HepG2 (cell line): Measurements from ENCODE around the gene CEBPA. TPM values are rescaled to one million over a fixed set of nuclear protein-coding genes. Genes with fewer than 3 reads are reported as not detected.

Experiments
- ATAC-seq: fragments of 200-7000 bp; cut with Tn5 transposase; 3 replicates; pipeline ENCODE4 v1.9.1; 2020; ENCODE audit warnings: mild to moderate bottlenecking, moderate library complexity
- BruUV-seq: library from RNA; stranded (reverse); fragments of 400-500 nt; replicated peaks from 2 replicates; lab custom pipeline; 2021; lab: Mats Ljungman, UMichigan
- CTCF ChIA-PET: fragments of 300-600 bp; formaldehyde crosslinking; extraction: SDS; loops from one replicate; lab custom pipeline; 2021; ENCODE audit warnings: low total read pairs, inconsistent platforms, low intra/inter-chr PET ratio; lab: Yijun Ruan, JAX
- POLR2A ChIA-PET: fragments of 350-600 bp; sonication (Branson Sonifier 250); formaldehyde crosslinking; loops from one replicate; lab custom pipeline; 2020; ENCODE audit warnings: antibody characterized with exemption, inconsistent platforms; lab: Yijun Ruan, JAX
- DNase-seq: peaks from one replicate; pipeline ENCODE4 v3.0.0-alpha.2; 2015; ENCODE audit warnings: low spot score
- FAIRE-seq: peaks from 3 replicates; lab custom pipeline; 2011; peaks lifted over from hg19 to GRCh38; lab: Jason Lieb, UNC
- H2AFZ ChIP-seq: one replicate; pipeline ENCODE4 v1.6.1; 2011; ENCODE audit warnings: low read length, inconsistent platforms
- H3K27ac ChIP-seq: fragments of 300-600 bp; 3 replicates; pipeline ENCODE4 v1.8.0; 2011; ENCODE audit warnings: mixed run types, mild to moderate bottlenecking, mixed read lengths, low read length, inconsistent platforms; ENCODE audit not compliant: insufficient read depth; ENCODE audit errors: extremely low read length
- H3K27me3 ChIP-seq, 2 experiments: fragments of 200-600 bp in 1 of 2; 2 replicates in 1 of 2; 3 replicates in 1 of 2; pipeline versions ENCODE4 v1.6.0 to v1.8.0; 2011; ENCODE audit warnings: low read length in 2 of 2, mild to moderate bottlenecking in 2 of 2, moderate library complexity in 2 of 2, inconsistent platforms in 1 of 2; ENCODE audit not compliant: insufficient read depth in 2 of 2, control insufficient read depth in 1 of 2
- H3K36me3 ChIP-seq, 2 experiments: fragments of 200-600 bp in 1 of 2; replicated peaks in 1 of 2; 2 replicates in 1 of 2; 3 replicates in 1 of 2; pipeline versions ENCODE4 v1.5.1 to v1.8.0; 2011; ENCODE audit warnings: low read length in 2 of 2, inconsistent platforms in 1 of 2; ENCODE audit not compliant: insufficient read depth in 2 of 2, control insufficient read depth in 1 of 2
- H3K4me1 ChIP-seq: 2 replicates; pipeline ENCODE4 v1.5.1; 2012; ENCODE audit warnings: low read length, inconsistent platforms; ENCODE audit not compliant: insufficient read depth
- H3K4me2 ChIP-seq: 2 replicates; pipeline ENCODE4 v1.6.0; 2011; ENCODE audit warnings: low read depth, low read length, inconsistent platforms
- H3K4me3 ChIP-seq, 3 experiments: fragments of 200-600 bp in 1 of 3; sonication (generic), shearing (Covaris generic) in 1 of 3; replicated peaks in 1 of 3; 2 replicates each; pipeline ENCODE4 v1.5.1; 2011 to 2016; ENCODE audit warnings: low read length in 3 of 3, inconsistent platforms in 2 of 3, low read depth in 2 of 3, mild to moderate bottlenecking in 2 of 3, control low read depth in 1 of 3, mixed read lengths in 1 of 3; ENCODE audit not compliant: insufficient read depth in 1 of 3
- H3K79me2 ChIP-seq: one replicate; pipeline ENCODE4 v1.6.1; 2011; ENCODE audit warnings: low read length, inconsistent platforms; ENCODE audit not compliant: insufficient read depth
- H3K9ac ChIP-seq: 2 replicates; pipeline ENCODE4 v1.6.0; 2011; ENCODE audit warnings: mild to moderate bottlenecking, low read depth, low read length, inconsistent platforms; ENCODE audit not compliant: insufficient read depth
- H3K9me3 ChIP-seq: 2 replicates; pipeline ENCODE4 v1.5.1; 2012; ENCODE audit warnings: mild to moderate bottlenecking, low read length
- H4K20me1 ChIP-seq: 2 replicates; pipeline ENCODE4 v1.6.0; 2011; ENCODE audit warnings: inconsistent platforms, mild to moderate bottlenecking, low read length, moderate library complexity; ENCODE audit not compliant: insufficient read depth
- ATF1 ChIP-seq: IDR thresholded peaks from 2 replicates; pipeline ENCODE4 v1.6.1; 2016; ENCODE audit warnings: mild to moderate bottlenecking, control low read depth
- ATM ChIP-seq: fragments of 450-650 bp; IDR thresholded peaks from 2 replicates; pipeline ENCODE4 v1.7.1; 2017; ENCODE audit warnings: mild to moderate bottlenecking, borderline replicate concordance
- GPN1 ChIP-seq: sonication (generic); formaldehyde crosslinking; IDR thresholded peaks from 2 replicates; pipeline ENCODE4 v1.5.1; 2020; ENCODE audit warnings: missing genetic modification reagents, borderline replicate concordance
- KLF15 ChIP-seq: sonication (generic); formaldehyde crosslinking; IDR thresholded peaks from 2 replicates; pipeline ENCODE4 v1.8.1; 2023; ENCODE audit warnings: borderline replicate concordance, mild to moderate bottlenecking, inconsistent platforms, missing genetic modification reagents, mixed read lengths
- NR2F6 ChIP-seq, 2 experiments: IDR thresholded peaks; 2 replicates each; pipeline ENCODE4 v1.6.1; 2016; ENCODE audit warnings: antibody characterized with exemption in 1 of 2, mild to moderate bottlenecking in 1 of 2
- SKIL ChIP-seq: sonication (generic); formaldehyde crosslinking; IDR thresholded peaks from 2 replicates; pipeline ENCODE4 v1.8.0; 2022; ENCODE audit warnings: missing genetic modification reagents, mild to moderate bottlenecking, moderate library complexity, borderline replicate concordance
- SPEN ChIP-seq: sonication (generic); formaldehyde crosslinking; IDR thresholded peaks from 2 replicates; pipeline ENCODE4 v1.5.1; 2020; ENCODE audit warnings: low read depth, mild to moderate bottlenecking, missing genetic modification reagents
- SRSF4 ChIP-seq: fragments of 200-400 bp; formaldehyde crosslinking; IDR thresholded peaks from one replicate; pipeline ENCODE4 v1.6.1; 2018; ENCODE audit warnings: mild to moderate bottlenecking, low read depth, low read length, moderate library complexity; ENCODE audit not compliant: poor library complexity, severe bottlenecking
- TEAD3 ChIP-seq: optimal IDR thresholded peaks from 2 replicates; pipeline ENCODE3; 2016; ENCODE audit warnings: borderline replicate concordance
- YEATS2 ChIP-seq: sonication (generic); formaldehyde crosslinking; IDR thresholded peaks from 2 replicates; pipeline ENCODE4 v1.4.0; 2020; ENCODE audit warnings: missing genetic modification reagents, borderline replicate concordance
- ZC3H4 ChIP-seq: sonication (generic); formaldehyde crosslinking; IDR thresholded peaks from 2 replicates; pipeline ENCODE4 v1.4.0; 2020; ENCODE audit warnings: missing genetic modification reagents, borderline replicate concordance
- ZHX1 ChIP-seq: sonication (generic); formaldehyde crosslinking; IDR thresholded peaks from 2 replicates; pipeline ENCODE4 v1.8.1; 2022; ENCODE audit warnings: low read depth, mild to moderate bottlenecking, missing genetic modification reagents
- ZNF18 ChIP-seq: sonication (generic); formaldehyde crosslinking; IDR thresholded peaks from 2 replicates; pipeline ENCODE4 v1.8.0; 2022; ENCODE audit warnings: mild to moderate bottlenecking, missing genetic modification reagents; ENCODE audit not compliant: insufficient replicate concordance
- ZNF225 ChIP-seq: sonication (generic); formaldehyde crosslinking; IDR thresholded peaks from 2 replicates; pipeline ENCODE4 v1.4.0; 2020; ENCODE audit warnings: mild to moderate bottlenecking, missing genetic modification reagents
- ZNF546 ChIP-seq: sonication (generic); formaldehyde crosslinking; conservative IDR thresholded peaks from 2 replicates; pipeline ENCODE4 v1.8.1; 2023; ENCODE audit warnings: mild to moderate bottlenecking, missing genetic modification reagents
- ZNF639 ChIP-seq: conservative IDR thresholded peaks from 2 replicates; pipeline ENCODE4 v1.6.1; 2018; ENCODE audit warnings: missing genetic modification reagents
- ZSCAN22 ChIP-seq: sonication (generic); formaldehyde crosslinking; IDR thresholded peaks from 2 replicates; pipeline ENCODE4 v1.4.0; 2020; ENCODE audit warnings: mild to moderate bottlenecking, missing genetic modification reagents
- WGBS: methylation state at CpG from one replicate; pipeline ENCODE4 v1.1.6; 2017; ENCODE audit warnings: low lambda C conversion rate; 5-methylcytosine and 5-hydroxymethylcytosine counted together
- in situ Hi-C: cut with HindIII; loops from 2 replicates; pipeline ENCODE4 v1.10.0; 2017; ENCODE audit warnings: low pct_unique_long_range_greater_than_20kb; ENCODE audit not compliant: extremely low pct_ligation_motif_present
- intact Hi-C: fragments of 100-400 bp; cut with micrococcal nuclease; formaldehyde crosslinking; loops from one replicate; pipeline ENCODE4 v1.10.0; 2022; ENCODE audit not compliant: unreplicated experiment
- polyA plus RNA-seq, 8 experiments: library from polyadenylated mRNA; depleted of rRNA in 3 of 8; stranded (reverse) in 7 of 8; unstranded in 1 of 8; fragments of >200 nt; fragmentation: Illumina TruSeq in 4 of 8; extraction: Trizol in 4 of 8; gene quantifications; 2 replicates each; pipeline versions ENCODE4 v1.2.1 to v1.2.3, GENCODE V29; 2011 to 2016; ENCODE audit warnings: low read depth in 4 of 8, missing spikeins in 1 of 8, mixed read lengths in 1 of 8; ENCODE audit not compliant: insufficient read depth in 1 of 8
- total RNA-seq, 5 experiments: library from RNA; depleted of rRNA; stranded (reverse); fragments of >200 nt; fragmentation: Illumina TruSeq; extraction: Trizol; gene quantifications; 2 replicates each; pipeline ENCODE4 v1.2.3, GENCODE V29; 2016; ENCODE audit warnings: low read depth in 1 of 5

Gene CEBPA
- total and polyA plus RNA-seq, 2 of the 13 experiments (the other 11 are each of a cell fraction or from before 2014, with no cell fraction given), result 24.8 to 103 TPM

GRCh38 chr19:33343859-33344572, 41.7 kb upstream of the CEBPA start:
- 19% methylated on average over 12 of the region's 12 CpGs for WGBS
- Histone ChIP-seq H3K9me3 (no peaks in the 10 kb centered on the region), H4K20me1 (no peaks in the 10 kb centered on the region), H3K9ac (no peak overlapping the region), H3K4me1 (peaks cover 34% of the 10 kb centered on the region), H2AFZ (no peak overlapping the region), H3K79me2 (no peaks in the 10 kb centered on the region), H3K27ac (no peak overlapping the region), H3K36me3 (no peaks in the 10 kb centered on the region), H3K4me2 (no peak overlapping the region), H3K4me3 (no peak overlapping the region), H3K27me3 (no peaks in the 10 kb centered on the region)
- no TSS peak for BruUV-seq
- ChIA-PET POLR2A (no interaction called here), CTCF (no interaction called here)
- intact Hi-C loops, result no loop called here
- in situ Hi-C loops, result no loop called here
- DNase-seq (no peak), FAIRE-seq (no peak), ATAC-seq (no peak)
- TF ChIP-seq KLF15 (CRISPR knock-in tag) (no peak), SRSF4 (no peak), ZNF639 (no peak), ZSCAN22 (CRISPR knock-in tag) (no peak), NR2F6 (IDR thresholded peaks at IDR 0.05) (no peak), NR2F6 (CRISPR knock-in tag; IDR thresholded peaks at IDR 0.05) (no peak), ZNF225 (CRISPR knock-in tag) (no peak), ATM (no peak), ZNF18 (CRISPR knock-in tag) (no peak), SPEN (no peak), TEAD3 (CRISPR knock-in tag) (no peak), GPN1 (no peak), YEATS2 (no peak), ATF1 (CRISPR knock-in tag) (no peak), ZC3H4 (no peak), ZNF546 (no peak), ZHX1 (CRISPR knock-in tag) (no peak), SKIL (CRISPR knock-in tag) (no peak)
